GM20000 (cell line): ENCODE results near the gene CTXN1.

ENCODE experiments used
- DNase-seq: peaks from one replicate; pipeline ENCODE4 v3.0.0; 2012; ENCODE audit warnings: low spot score
- CTCF ChIP-seq: IDR thresholded peaks from 2 replicates; pipeline ENCODE4 v1.5.1; 2012; ENCODE audit warnings: mild to moderate bottlenecking, control low read depth; ENCODE audit errors: extremely low read depth, missing control alignments

CTXN1 gene

GRCh38 chr19:7926021-7926726, at the start of gene CTXN1:
Gene CTXN1 (minus strand): TSS chr19:7926135. CDS start chr19:7925538, 597 bp downstream.
- DNase-seq = peak; percentile 97
- TF ChIP-seq CTCF = no peak

GRCh38 chr19:7975037-7975436, 49.1 kb upstream of the CTXN1 start:
- no peak for DNase-seq
- no peak for TF ChIP-seq CTCF

- no peak for TF ChIP-seq CTCF
- DNase-seq = no peak
Observed at GRCh38 chr19:7973883-7974282, 47.9 kb upstream of the CTXN1 start.

GRCh38 chr19:7971553-7972520, 45.9 kb upstream of the CTXN1 start:
- no peak for DNase-seq
- TF ChIP-seq CTCF = no peak

GRCh38 chr19:7970716-7971448, 44.9 kb upstream of the CTXN1 start:
- peak; percentile 68 for DNase-seq
- peak; percentile 79 for TF ChIP-seq CTCF

GRCh38 chr19:7969555-7969939, 43.6 kb upstream of the CTXN1 start:
- DNase-seq = no peak
- TF ChIP-seq CTCF = no peak
